HepG2 (cell line): ENCODE data around the gene CRAT. TPM values are rescaled to one million over a fixed set of nuclear protein-coding genes. Genes with fewer than 3 reads are reported as not detected.

Experiments
- KDM5B ChIP-seq: sonication (generic); formaldehyde crosslinking; IDR thresholded peaks from 2 replicates; pipeline ENCODE4 v1.4.0; 2020; ENCODE audit warnings: missing genetic modification reagents, mild to moderate bottlenecking, borderline replicate concordance
- KLF6 ChIP-seq: IDR thresholded peaks from 2 replicates; pipeline ENCODE4 v1.8.0; 2016; ENCODE audit warnings: missing biosample characterization, missing genetic modification reagents
- MXI1 ChIP-seq: IDR thresholded peaks from 3 replicates; pipeline ENCODE4 v1.6.1; 2012; ENCODE audit warnings: low read depth, low read length, inconsistent platforms, borderline replicate concordance
- polyA plus RNA-seq, 8 experiments: library from polyadenylated mRNA; depleted of rRNA in 3 of 8; stranded (reverse) in 7 of 8; unstranded in 1 of 8; fragments of >200 nt; fragmentation: Illumina TruSeq in 4 of 8; extraction: Trizol in 4 of 8; gene quantifications; 2 replicates each; pipeline versions ENCODE4 v1.2.1 to v1.2.3, GENCODE V29; 2011 to 2016; ENCODE audit warnings: low read depth in 4 of 8, missing spikeins in 1 of 8, mixed read lengths in 1 of 8; ENCODE audit not compliant: insufficient read depth in 1 of 8
- total RNA-seq, 5 experiments: library from RNA; depleted of rRNA; stranded (reverse); fragments of >200 nt; fragmentation: Illumina TruSeq; extraction: Trizol; gene quantifications; 2 replicates each; pipeline ENCODE4 v1.2.3, GENCODE V29; 2016; ENCODE audit warnings: low read depth in 1 of 5
- TF ChIP-seq, protein P1 (sequence below), 2 experiments: sonication (generic) in 1 of 2; formaldehyde crosslinking in 1 of 2; IDR thresholded peaks; 2 replicates each; pipeline versions ENCODE4 v1.6.1 to v1.9.0; 2014 to 2022; ENCODE audit warnings: antibody characterized with exemption in 1 of 2, borderline replicate concordance in 1 of 2, inconsistent platforms in 1 of 2, low read depth in 1 of 2, missing genetic modification reagents in 1 of 2
- TF ChIP-seq, protein P2 (sequence below): conservative IDR thresholded peaks from 2 replicates; pipeline ENCODE4 v1.6.1; 2018; ENCODE audit warnings: missing genetic modification reagents
- TF ChIP-seq, protein P3 (sequence below): IDR thresholded peaks from 2 replicates; pipeline ENCODE4 v1.6.1; 2012; ENCODE audit warnings: low read length, improper control_type of control experiment
- TF ChIP-seq, protein P4 (sequence below): IDR thresholded peaks from 2 replicates; pipeline ENCODE4 v1.6.1; 2016; ENCODE audit warnings: low read depth, missing genetic modification reagents, missing compliant biosample characterization

CRAT gene
- total and polyA plus RNA-seq, 2 of the 13 experiments (the other 11 are each of a cell fraction or from before 2014, with no cell fraction given): 26.1 to 26.6 TPM

DNA sequence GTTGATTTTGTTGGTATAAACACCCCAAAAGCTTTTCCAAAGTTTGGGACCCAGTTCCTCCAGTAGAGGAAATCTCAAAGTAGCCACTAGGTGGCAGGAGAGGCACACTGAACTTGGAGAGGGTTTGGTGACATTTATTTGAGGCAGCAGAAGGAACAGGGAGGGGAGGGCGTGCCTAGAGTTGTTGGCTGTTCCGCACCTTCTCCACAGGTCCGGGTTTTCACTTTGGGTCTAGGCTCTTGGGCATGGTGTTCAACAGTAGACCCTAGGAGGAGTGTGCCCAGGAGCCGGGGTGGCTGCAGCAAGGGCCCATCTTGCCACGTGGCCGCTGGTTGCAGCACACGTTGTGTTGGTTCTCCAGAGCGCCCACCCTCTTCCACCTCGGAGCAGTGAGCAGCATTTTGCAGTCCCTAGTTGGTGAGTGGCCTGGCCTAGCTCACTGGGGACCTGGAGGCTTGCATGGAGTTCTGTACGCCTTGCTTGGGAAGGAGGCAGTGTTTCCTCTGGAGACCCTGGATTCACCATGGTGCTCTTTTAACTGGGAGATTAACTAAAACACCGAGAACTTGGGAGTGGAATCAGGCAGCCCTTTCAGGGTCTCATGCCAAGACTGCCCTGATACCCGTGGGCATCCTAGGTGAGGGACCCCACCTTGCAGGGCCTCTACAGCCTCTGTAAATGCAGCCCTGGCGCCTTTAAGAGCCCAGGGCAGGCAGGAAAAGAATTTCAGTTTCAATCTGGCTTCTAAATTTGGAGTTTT is 28.8 kb upstream of the CRAT start (continued):
- TF ChIP-seq, protein P1, sequence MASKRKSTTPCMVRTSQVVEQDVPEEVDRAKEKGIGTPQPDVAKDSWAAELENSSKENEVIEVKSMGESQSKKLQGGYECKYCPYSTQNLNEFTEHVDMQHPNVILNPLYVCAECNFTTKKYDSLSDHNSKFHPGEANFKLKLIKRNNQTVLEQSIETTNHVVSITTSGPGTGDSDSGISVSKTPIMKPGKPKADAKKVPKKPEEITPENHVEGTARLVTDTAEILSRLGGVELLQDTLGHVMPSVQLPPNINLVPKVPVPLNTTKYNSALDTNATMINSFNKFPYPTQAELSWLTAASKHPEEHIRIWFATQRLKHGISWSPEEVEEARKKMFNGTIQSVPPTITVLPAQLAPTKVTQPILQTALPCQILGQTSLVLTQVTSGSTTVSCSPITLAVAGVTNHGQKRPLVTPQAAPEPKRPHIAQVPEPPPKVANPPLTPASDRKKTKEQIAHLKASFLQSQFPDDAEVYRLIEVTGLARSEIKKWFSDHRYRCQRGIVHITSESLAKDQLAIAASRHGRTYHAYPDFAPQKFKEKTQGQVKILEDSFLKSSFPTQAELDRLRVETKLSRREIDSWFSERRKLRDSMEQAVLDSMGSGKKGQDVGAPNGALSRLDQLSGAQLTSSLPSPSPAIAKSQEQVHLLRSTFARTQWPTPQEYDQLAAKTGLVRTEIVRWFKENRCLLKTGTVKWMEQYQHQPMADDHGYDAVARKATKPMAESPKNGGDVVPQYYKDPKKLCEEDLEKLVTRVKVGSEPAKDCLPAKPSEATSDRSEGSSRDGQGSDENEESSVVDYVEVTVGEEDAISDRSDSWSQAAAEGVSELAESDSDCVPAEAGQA (IDR thresholded peaks at IDR 0.05; ENCODE audit: low read depth): no peak
- TF ChIP-seq, protein P1 (CRISPR knock-in tag; IDR thresholded peaks at IDR 0.05; ENCODE audit: borderline replicate concordance): no peak
- TF ChIP-seq KLF6 (CRISPR knock-in tag): no peak
- TF ChIP-seq, protein P2, sequence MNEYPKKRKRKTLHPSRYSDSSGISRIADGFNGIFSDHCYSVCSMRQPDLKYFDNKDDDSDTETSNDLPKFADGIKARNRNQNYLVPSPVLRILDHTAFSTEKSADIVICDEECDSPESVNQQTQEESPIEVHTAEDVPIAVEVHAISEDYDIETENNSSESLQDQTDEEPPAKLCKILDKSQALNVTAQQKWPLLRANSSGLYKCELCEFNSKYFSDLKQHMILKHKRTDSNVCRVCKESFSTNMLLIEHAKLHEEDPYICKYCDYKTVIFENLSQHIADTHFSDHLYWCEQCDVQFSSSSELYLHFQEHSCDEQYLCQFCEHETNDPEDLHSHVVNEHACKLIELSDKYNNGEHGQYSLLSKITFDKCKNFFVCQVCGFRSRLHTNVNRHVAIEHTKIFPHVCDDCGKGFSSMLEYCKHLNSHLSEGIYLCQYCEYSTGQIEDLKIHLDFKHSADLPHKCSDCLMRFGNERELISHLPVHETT (CRISPR knock-in tag): no peak; the same call in 1 of the 2 replicates
- TF ChIP-seq MXI1: peak; percentile 57; the same call in 1 of the 3 replicates
- TF ChIP-seq, protein P3, sequence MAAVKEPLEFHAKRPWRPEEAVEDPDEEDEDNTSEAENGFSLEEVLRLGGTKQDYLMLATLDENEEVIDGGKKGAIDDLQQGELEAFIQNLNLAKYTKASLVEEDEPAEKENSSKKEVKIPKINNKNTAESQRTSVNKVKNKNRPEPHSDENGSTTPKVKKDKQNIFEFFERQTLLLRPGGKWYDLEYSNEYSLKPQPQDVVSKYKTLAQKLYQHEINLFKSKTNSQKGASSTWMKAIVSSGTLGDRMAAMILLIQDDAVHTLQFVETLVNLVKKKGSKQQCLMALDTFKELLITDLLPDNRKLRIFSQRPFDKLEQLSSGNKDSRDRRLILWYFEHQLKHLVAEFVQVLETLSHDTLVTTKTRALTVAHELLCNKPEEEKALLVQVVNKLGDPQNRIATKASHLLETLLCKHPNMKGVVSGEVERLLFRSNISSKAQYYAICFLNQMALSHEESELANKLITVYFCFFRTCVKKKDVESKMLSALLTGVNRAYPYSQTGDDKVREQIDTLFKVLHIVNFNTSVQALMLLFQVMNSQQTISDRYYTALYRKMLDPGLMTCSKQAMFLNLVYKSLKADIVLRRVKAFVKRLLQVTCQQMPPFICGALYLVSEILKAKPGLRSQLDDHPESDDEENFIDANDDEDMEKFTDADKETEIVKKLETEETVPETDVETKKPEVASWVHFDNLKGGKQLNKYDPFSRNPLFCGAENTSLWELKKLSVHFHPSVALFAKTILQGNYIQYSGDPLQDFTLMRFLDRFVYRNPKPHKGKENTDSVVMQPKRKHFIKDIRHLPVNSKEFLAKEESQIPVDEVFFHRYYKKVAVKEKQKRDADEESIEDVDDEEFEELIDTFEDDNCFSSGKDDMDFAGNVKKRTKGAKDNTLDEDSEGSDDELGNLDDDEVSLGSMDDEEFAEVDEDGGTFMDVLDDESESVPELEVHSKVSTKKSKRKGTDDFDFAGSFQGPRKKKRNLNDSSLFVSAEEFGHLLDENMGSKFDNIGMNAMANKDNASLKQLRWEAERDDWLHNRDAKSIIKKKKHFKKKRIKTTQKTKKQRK: no peak
- TF ChIP-seq, protein P4, sequence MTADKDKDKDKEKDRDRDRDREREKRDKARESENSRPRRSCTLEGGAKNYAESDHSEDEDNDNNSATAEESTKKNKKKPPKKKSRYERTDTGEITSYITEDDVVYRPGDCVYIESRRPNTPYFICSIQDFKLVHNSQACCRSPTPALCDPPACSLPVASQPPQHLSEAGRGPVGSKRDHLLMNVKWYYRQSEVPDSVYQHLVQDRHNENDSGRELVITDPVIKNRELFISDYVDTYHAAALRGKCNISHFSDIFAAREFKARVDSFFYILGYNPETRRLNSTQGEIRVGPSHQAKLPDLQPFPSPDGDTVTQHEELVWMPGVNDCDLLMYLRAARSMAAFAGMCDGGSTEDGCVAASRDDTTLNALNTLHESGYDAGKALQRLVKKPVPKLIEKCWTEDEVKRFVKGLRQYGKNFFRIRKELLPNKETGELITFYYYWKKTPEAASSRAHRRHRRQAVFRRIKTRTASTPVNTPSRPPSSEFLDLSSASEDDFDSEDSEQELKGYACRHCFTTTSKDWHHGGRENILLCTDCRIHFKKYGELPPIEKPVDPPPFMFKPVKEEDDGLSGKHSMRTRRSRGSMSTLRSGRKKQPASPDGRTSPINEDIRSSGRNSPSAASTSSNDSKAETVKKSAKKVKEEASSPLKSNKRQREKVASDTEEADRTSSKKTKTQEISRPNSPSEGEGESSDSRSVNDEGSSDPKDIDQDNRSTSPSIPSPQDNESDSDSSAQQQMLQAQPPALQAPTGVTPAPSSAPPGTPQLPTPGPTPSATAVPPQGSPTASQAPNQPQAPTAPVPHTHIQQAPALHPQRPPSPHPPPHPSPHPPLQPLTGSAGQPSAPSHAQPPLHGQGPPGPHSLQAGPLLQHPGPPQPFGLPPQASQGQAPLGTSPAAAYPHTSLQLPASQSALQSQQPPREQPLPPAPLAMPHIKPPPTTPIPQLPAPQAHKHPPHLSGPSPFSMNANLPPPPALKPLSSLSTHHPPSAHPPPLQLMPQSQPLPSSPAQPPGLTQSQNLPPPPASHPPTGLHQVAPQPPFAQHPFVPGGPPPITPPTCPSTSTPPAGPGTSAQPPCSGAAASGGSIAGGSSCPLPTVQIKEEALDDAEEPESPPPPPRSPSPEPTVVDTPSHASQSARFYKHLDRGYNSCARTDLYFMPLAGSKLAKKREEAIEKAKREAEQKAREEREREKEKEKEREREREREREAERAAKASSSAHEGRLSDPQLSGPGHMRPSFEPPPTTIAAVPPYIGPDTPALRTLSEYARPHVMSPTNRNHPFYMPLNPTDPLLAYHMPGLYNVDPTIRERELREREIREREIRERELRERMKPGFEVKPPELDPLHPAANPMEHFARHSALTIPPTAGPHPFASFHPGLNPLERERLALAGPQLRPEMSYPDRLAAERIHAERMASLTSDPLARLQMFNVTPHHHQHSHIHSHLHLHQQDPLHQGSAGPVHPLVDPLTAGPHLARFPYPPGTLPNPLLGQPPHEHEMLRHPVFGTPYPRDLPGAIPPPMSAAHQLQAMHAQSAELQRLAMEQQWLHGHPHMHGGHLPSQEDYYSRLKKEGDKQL (CRISPR knock-in tag): 0 out of 2 replicates have a peak, but pooled peaks have one; percentile 8
- peak; percentile 84; the same call in 1 of the 2 replicates for TF ChIP-seq KDM5B (CRISPR knock-in tag)
